ENCODE results near the gene C1orf198.
"Not testable (repeated sequence)": the region's sequence is repeated elsewhere in the genome, so short reads cannot be mapped to it uniquely, and the experiment has no call there.

Gene C1orf198

DNA sequence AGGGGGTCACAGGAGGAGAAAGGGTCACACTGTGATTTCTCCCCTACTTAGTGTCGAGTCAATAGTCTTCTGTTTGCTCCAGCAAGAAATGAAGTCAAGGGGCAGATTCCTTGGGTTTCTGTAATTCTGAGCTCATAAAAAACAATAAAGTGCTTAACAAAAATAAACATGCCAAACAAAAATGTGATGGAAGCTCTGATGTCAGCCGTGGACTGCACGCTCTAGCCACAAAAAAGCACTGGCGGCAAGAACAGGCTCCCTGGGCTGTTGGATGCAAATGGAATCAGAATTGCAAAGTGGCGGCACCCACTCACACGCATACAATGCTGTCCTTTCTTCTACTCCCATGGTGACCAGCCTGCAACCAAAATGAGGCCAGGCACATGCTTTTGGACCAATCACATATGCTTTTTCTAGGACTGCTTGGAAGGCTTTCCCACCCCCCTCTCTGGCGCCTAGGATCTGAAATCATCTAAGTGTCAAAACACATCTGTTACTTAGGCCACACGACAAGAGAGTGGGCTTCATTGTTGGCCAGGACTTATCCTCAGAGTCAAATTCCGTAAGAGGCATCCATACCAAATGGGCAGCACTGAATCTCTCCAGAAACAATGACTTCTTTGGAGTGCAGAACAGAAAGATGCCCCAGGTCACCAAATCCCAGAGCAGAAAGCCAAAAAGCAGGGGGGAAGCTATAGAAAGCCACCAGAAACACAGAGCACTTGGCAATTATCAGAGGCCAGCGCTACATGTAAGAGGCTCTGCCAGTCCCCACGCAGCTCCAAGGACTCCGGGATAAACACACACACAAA is 9.2 kb downstream of the C1orf198 start:
- DNase-seq = no peak

DNA sequence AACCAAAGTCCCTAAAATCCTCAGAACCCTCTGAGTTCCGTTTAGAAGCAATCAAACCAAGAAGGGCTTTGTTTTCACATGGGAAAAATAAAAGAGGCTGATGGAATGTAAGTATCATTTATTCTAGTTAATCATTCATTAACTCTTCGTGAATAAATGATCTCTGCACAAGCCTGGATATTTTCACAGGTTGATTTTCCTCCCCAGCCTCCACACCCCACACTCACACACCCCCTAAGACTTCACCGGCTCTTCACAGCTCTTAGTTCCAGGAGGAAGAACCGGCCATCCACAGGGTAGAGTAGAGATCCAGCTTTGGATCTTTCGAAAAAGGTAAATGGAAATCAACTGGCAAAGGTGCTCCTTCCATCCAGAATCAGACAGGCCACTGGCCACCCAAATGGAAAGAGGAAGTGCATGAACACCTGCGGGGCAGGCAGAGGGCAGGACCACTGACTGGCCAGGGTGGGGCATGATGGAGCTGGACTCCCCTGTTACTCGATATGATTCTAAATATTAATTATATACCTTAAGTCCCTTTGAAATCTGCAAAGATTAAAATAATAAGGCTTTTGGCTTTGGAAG is 10.0 kb downstream of the C1orf198 start:
- no peak for DNase-seq

DNA sequence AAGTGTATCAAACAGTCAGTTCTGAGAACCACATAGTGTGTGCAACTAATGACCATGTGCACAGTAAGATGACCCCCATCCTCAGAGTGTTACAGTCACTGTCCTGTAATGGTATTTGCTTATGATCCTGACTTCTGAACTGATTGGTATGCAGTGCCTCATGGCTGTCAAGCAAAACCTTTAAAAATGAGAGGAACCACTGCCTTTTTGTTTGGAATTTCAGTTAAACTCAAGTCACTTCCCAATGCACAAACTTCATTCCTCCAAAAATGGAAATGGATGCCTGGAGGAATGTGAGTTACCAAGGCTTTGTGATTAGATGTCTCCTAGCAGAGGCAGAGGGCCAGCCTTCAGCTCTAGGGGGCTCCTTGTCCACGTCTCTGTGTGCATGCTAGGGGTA is 10.5 kb downstream of the C1orf198 start:
- no peak for DNase-seq

DNA sequence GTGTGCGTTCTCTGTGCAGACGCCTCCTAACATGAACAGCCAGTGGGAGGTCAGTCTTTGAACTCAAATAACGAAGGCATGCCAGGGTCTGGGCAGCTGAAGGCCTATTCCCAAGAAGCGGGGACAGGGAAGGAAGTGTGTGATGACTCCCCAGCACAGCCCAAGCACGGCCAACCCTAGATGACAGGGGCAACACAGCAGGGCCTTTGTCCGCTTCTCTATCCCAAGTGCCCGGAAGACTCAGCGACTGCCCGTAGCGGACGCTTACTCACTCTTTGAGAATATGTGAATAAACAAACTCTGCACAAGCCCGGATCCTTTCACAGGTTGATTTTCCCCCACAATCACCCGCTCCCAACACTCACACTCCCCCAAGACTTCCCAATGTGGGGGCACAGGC is 11.2 kb downstream of the C1orf198 start:
- DNase-seq = no peak

DNA sequence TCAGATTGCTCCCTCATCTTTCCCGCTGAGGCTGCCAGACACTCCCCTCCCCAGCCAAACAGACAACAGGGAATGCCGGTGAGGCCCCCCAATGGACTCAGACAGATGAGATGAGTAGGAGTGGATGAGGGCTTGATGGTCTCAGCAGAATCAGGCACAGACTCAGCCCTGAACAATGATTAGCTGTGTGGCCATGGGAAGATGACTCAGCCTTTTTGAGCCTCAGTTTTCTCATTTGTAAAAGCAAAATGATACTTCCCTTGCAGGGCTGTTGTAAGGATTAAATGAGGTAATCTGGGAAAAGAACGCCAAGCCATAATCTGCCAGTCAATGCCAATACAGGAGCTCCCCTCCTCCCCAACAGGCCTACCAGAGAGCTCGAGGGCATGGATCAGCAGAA is 12.4 kb downstream of the C1orf198 start:
- no peak for DNase-seq

DNA sequence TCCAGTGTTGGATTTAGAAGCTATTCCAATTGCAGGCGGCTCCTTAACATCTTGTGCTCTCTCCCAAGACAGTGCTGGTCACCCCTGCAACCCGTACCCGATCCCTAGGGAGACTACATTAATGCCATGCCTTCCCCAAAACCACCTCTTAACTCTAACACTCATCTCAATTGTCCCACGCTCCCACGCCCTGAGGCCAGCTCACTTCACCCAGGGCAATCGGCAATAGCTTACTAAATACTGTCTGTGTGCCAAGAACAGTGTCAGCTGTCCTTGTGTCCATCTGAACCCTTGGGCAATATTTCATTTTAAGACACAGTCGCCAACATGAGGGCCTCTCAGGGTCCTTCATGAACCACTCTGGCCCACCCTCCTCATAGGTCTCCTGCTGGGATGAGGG is 13.9 kb downstream of the C1orf198 start:
- DNase-seq = no peak

DNA sequence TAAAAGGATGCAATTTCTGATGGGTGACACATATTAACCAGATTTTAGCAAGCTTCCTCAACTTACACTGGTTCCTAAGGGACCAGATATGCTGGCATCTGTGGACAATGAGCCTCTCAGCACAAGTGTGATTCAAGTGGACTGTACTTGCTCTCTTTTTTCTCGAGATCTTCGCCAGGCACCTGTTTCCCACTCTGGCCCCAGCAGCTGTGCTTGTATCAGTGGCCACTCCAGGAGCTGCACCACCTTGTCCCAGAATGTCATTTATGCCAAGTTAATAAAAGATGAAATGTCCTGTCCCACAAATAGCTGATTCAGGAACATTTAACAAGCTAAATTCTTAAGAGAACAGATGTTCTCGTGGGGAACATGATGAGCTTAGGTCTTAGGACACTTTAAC is 14.6 kb downstream of the C1orf198 start:
- no peak for DNase-seq

DNA sequence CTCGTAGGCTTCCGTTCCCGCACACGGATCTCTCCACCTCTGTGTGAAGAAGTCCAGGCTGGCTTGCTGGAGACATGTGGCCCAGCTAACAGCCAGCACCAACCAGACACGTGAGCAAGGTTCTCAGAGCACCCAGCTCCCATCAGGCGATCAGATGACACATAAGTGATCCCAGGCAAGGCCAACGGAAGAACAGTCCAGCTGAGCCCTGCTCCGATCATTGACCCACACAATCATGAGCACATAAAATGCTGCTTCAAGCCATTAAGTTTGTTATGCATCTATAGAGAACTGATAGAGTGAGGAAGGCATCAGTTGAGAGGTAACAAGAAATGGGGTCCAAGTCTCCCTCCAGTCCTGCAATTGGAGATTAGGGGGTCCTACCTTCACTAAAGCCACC is 15.4 kb downstream of the C1orf198 start:
- DNase-seq = no peak

DNA sequence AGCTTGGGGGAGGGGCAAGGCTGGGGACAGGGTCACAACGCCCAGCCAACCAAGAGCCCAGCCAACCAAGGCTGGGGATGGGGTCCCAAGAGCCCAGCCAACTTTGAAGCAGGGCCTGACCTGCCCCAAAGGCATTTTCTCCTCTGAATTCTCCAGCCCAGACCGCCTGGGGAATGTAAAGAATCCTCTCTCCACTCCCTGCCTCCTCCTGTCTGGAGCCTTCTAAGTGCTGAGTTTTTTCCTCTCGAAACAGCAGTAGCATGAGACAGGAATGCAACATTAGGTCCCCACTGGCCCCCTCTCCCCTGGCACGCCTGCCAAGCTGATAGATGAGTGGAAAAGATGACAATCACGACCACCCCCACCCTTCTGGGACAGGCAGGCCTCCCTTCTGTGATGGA is 17.0 kb downstream of the C1orf198 start:
- no peak for DNase-seq

DNA sequence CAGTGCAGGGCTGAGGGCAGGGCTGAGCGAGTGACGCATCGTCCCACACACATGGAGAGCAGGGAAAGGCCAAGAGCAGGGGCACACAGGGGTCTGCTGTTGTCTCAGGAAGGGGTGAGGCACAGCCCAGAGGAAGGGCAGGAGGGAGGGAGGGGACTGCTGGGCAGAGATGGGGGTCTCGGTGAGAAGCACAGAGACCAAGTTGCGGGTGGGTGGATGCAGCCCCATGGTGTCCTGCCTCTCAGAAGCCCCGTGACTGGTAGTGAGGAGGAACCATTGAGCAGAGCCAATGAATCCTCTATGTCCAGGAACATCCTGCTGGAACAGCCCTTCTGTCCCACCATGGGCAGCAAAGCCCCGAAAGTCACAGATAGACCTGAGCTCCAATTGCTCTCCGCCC is 17.8 kb downstream of the C1orf198 start:
- no peak for DNase-seq

DNA sequence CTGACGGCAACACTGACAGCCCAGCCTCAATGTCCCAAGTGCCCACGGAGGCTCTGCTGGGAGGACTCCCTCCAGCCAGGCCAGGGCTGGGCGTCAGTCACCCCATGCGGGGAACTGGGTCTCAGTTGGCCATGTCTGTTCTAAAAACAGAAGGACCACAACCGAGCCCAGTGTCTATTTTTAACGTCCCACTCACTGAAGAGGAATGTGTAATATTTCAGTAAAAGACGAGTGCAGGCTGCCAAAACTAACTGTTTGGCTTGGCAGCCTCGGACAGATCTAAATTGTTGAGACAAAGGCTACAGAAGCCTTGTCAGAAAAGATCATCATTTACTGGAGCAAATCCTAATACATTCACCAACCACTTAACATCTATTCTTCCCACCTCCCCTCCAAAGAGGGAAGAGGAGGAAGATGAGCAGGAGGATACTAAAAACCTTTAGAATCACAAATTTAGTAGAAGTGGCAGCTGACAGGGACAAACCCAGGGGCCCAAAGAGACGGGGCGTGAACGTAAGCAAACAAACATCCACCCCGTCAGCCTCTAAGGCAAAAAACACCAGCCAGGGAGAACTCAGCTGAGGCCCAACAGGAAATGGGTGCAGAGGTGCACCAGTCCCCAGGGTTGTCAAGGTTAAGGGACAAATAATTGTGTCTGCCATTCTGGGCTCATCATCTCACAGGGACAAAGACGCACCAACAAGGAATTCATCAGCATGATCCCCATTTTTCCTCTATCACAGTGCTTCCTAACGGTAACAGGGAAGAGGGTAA is 18.7 kb downstream of the C1orf198 start:
- no peak for DNase-seq

DNA sequence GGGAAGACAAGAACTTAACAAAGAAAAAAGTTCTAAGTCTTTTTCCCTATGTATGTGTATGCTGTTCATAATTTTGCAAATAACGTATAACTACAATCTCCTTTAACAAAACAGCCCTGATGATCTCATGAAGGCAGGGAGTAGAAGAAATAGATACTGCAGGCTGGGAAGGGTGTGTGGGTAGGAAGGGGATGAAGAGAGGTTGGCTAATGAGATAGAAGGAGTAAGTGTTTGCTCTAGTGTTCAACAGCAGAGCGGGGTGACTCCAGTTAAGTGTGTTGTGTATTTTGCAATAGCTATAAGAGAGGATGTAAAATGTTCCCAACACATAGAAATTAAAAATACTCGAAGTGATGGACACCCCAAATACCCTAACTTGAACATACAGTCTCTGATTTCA is 20.1 kb downstream of the C1orf198 start:
- DNase-seq = no peak

DNA sequence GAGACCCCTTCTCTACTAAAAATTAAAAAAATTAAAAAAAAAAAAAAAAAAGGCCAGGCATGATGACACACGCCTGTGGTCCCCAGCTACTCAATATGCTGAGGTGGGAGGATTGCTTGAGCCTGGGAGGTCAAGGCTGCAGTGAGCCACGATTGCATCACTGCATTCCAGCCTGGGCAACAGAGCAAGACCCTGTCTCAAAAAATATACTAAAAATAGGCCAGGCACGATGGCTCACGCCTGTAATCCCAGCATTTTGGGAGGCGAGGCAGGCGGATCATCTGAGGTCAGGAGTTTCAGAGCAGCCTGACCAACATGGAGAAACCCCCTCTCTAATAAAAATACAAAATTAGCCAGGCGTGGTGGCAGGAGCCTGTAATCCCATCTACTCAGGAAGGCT is 23.1 kb downstream of the C1orf198 start:
- DNase-seq = not testable (repeated sequence)

DNA sequence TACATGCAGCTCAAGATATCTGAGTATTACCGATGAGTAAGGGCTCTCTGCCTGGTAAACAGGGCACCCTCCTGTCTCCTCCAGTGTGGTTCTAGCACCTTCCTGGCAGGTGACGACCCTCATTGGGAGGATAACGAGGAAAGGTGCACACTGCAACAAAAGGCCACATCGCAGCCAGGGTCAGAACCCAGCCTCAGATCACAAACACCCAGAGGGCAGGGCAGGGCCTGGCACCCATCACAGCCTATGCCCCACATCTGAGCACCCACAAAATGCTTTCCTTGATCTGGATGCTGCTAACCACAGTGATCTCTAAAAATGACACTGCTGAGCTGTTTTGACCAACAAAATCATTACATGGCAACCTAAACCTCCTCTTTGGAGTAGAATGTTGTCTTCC is 23.8 kb downstream of the C1orf198 start:
- no peak for DNase-seq

DNA sequence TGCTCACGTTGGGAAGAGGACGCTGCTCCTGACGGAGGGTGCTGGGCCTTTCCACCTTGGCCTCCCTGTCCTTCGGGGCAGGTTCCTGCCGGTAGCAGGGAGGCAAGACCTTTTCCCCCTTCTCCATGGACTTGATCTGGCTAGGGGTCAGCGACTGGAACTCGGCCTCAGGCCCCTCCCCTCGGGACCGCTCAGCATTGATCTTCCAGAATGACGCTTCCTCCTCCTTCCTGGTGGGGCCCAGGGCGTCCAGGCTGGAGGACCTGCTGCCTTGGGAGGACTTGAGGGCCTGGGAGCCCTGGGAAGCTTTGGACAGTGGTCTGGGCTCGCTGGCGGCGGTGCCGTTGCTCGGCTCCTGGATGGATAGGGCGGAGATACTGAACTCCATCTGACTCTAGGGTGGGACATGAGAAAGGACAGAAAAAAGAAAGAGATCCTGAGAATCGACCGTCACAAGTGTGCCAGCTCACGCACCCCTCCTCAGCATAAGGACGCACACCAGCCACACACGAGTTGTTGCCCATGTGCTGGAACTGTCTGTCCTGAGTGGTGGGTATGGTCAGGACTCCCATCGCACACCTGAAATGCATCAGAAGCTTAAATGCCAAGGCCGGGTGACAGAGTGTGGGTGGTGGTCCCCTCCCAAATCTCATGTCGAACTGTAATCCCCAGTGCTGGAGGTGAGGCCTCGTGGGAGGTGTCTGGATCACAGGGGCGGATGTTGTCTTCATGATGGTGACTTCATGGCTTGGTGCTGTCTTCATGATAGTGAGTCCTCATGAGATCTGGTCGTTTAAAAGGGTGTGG is 24.6 kb downstream of the C1orf198 start:
- DNase-seq = no peak

DNA sequence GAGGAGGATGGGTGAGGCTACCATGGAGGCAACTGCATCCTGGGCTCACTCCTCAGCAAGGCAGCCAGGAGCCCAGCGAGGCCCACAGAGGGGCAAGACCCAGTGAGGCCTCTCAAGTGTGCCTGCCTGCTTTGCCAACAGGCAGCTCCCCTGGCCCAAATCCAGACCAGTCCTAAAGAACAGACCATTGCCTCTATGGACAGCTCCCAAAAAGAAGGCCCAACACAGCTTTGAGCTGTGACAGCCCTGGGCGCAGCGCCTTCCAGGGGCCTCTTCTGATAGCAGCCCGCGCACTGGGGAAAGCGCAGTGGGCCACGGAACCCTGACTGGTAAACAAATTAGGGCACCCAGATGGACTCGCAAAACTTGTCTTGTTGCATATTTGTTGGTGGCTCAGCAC is 25.5 kb downstream of the C1orf198 start:
- no peak for DNase-seq

DNA sequence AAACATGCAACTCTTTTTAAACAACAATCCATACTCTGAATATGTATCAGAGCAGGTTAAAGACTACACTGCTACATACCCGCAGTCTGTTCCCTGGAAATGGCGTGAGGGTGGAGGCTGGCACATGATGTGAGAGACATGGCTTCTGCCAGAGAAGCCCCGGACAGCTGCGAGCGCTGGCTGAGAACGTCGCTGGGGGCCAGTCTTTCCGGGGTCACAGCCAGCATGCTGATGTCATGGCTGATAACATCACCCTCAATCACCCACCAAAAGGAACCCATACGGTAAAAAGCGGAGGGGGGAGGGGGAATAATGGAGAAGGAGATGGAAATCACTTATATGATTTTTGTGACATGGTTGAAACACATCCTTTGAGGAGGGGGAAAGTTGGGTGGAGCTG is 29.1 kb downstream of the C1orf198 start:
- DNase-seq = no peak

DNA sequence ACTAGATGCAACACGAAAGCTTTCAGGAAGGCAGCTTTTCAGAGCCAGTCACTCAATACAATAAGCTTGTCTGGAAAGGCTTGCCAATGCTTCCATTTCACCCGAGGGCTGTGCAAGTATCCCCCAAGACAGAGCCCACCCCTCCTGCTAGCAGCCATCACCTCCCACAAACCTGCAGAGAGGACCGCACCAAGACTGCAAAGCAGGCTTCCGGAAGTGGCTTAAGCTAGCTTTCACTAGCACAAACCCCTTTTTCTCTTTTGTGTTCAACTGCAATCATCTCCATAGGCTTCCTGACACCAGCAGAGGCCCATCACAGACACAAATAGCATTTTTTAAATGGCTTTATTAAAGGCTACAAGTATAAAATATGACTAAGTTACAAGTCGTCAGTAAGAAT is 31.5 kb downstream of the C1orf198 start:
- DNase-seq = no peak

DNA sequence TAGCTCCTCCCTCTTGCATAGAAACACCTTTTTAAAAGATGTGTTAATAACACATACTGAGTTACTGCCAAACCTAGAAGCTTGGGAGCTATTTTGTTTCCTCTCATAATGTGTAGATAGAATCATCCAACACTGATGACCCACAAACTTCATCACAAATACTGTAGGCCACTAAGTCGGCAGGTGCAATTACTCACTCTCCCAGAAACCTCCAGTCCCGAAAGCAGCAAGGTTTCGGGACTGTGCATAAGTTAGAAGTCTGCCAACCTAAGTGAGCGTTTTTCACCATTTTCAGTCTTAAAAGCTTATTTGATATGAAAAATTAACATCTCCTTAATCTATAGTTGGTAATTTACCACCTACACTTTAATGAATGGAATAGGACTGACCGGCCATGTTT is 32.0 kb downstream of the C1orf198 start:
- DNase-seq = no peak

DNA sequence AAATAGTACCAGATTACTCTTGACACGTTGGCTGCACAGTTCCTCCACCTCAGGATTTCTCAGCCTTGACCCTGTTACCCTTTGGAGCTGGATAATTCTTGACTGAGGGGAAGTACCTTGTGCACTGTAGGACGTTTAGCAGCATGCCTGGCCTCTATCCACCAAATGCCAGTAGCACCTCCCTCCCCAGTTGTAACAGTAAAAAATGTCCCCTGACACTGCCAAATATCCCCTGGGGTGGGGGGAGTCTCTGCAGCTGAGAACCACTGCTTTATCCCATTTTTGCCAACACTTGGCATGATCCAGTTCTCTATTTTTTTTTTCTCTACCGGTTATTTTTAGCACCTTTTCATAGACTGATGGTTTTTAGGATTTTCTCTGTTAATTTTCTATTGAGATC is 34.0 kb downstream of the C1orf198 start:
- no peak for DNase-seq

DNA sequence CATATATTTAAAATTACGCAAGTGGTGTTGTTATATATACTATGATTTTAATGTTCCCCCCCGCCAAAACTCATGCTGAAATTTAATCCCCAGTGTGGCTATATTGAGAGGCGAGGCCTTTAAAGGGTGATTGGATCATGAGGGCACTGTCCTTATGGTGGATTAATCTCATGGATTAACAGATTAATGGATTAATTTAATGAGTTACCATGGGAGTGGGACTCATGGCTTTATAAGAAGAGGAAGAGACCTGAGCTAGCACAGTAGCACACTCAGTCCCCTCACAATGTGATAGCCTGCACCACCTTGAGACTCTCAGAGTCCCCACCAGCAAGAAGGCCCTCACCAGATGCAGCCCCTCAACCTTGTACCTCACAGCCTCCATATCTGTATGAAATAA is 34.8 kb downstream of the C1orf198 start:
- no peak for DNase-seq

DNA sequence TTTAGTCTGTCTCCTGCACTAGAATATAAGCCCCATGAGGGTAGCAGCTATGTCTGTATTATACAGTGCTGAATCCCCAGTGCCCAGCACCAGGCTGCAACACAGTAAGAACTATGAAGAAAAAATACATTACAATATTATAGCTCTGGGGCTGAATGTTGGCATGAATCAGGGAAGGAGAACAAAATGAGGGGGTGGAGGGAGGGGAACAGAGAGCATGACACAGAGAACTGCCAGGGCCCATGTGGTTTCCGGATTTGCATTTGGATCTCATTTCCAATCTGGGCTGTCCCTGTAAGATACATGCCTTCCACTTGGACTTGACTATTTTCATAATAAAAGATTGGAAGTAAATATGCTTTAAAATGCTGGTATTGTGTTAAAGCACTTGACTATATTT is 35.8 kb downstream of the C1orf198 start:
- no peak for DNase-seq

DNA sequence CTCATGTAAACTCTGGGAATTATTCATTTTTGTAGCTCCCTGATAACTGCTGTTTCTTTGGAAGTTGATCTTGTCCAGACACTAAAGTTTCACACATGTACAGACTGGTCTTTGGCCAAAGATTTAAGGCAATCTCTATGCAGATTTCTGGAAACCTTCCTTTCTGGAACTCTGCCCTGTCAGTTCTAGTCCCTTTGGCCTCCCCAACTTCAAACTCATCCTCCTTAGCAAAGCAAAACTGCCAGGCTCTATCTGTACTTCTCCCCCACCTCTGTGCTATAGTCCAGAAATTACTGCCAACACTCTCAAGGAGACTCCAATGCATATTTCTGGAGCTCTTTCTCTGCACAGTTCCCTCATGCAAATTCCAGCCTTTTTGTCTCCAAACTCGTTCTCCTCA is 36.5 kb downstream of the C1orf198 start:
- DNase-seq = no peak

All from 8988T (cell line).